Measurements from ENCODE around the gene MCF2. TPM values are rescaled to one million over a fixed set of nuclear protein-coding genes. Genes with fewer than 3 reads are reported as not detected.

Gene MCF2
- total and polyA plus RNA-seq, 8 donors = 0.05 to 0.20 (median 0.09) TPM

DNA sequence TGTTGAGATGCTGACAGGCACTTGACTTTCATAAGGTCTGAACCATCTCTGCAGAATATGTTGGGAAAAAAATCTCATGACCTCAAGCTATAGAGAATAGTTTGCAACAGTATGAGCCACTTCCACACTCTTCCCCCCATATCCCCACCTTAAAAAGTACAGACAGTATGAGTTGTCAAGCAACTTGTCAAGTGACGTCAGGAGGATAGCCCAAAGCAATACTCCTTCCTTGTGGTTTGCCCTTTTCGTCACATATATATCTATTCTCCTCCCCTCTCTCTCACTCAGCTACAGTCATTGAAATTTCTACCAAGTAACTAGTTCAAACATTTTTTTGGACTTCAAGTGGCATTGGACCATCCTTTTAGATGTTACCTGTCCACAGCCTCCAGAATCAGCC, 67.7 kb downstream of the MCF2 start:
- Histone ChIP-seq H3K9me3 (no peaks in the 10 kb centered on the region), H3K4me3 (no peak overlapping the region), H3K4me1 (no peaks in the 10 kb centered on the region), H3K27ac (no peak overlapping the region), H3K36me3 (no peaks in the 10 kb centered on the region), H3K27me3 (peaks cover 0 to 7% (median 0%) of the 10 kb centered on the region in 4 donors)
- FAIRE-seq (no peak), ATAC-seq (no peak), DNase-seq (no peak)
- intact Hi-C loops (cut with DNase I) = no loop called here
- WGBS, 2 donors = 67 to 89% methylated on average over 2 of the region's 2 CpGs
- no peak for TF ChIP-seq CTCF (IDR thresholded peaks at IDR 0.05)

DNA sequence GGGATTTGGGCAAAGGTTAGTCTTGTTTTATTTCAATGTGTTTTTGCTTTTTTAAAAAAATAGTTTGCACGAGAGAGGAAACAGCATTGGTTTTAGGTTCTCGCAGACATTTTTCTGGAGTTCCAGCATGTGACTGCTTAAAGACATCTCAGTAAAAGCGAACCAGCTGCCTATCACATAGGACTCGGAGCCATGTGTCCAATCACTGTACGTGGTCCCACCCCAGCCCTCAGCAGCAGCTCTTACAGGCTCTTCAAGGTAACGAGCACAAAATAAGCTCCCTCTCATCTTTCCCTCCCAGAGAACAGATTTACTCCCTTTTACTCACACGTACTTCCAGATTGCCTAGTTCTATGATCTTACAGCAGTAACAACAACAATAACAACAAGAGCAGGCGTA, 68.7 kb downstream of the MCF2 start:
- Histone ChIP-seq H3K4me3 (no peak overlapping the region), H3K27ac (no peak overlapping the region), H3K27me3 (peaks cover 0 to 7% (median 0%) of the 10 kb centered on the region in 4 donors), H3K9me3 (no peaks in the 10 kb centered on the region), H3K36me3 (no peaks in the 10 kb centered on the region), H3K4me1 (no peaks in the 10 kb centered on the region)
- TF ChIP-seq CTCF (IDR thresholded peaks at IDR 0.05) = no peak
- WGBS, 2 donors = 57 to 71% methylated on average over 8 of the region's 8 CpGs
- FAIRE-seq (no peak), DNase-seq (no peak), ATAC-seq (no peak)
- intact Hi-C loops (cut with DNase I) = no loop called here

- Histone ChIP-seq H3K36me3 (no peaks in the 10 kb centered on the region), H3K27me3 (no peaks in the 10 kb centered on the region), H3K27ac (no peak overlapping the region), H3K4me3 (no peak overlapping the region), H3K4me1 (no peaks in the 10 kb centered on the region), H3K9me3 (no peaks in the 10 kb centered on the region)
- FAIRE-seq (no peak), DNase-seq (no peak), ATAC-seq (no peak)
- intact Hi-C loops (cut with DNase I) = no loop called here
- 26 to 62% methylated on average over 1 of the region's 1 CpG for WGBS, 2 donors
- TF ChIP-seq CTCF (IDR thresholded peaks at IDR 0.05) = no peak
Observed at GRCh38 chrX:139600105-139600504, 107.9 kb downstream of the MCF2 start.

GRCh38 chrX:139596068-139596467, 111.9 kb downstream of the MCF2 start:
- intact Hi-C loops (cut with DNase I) = no loop called here
- H3K27me3 ChIP-seq = no peaks in the 10 kb centered on the region
- no peak for TF ChIP-seq CTCF (IDR thresholded peaks at IDR 0.05)
- no peaks in the 10 kb centered on the region for H3K9me3 ChIP-seq
- WGBS, 2 donors = 26 to 38% methylated on average over 4 of the region's 4 CpGs
- ATAC-seq (no peak), FAIRE-seq (no peak), DNase-seq (no peak)
- no peaks in the 10 kb centered on the region for H3K36me3 ChIP-seq
- H3K4me3 ChIP-seq = no peak overlapping the region
- H3K27ac ChIP-seq = no peak overlapping the region
- no peaks in the 10 kb centered on the region for H3K4me1 ChIP-seq

DNA sequence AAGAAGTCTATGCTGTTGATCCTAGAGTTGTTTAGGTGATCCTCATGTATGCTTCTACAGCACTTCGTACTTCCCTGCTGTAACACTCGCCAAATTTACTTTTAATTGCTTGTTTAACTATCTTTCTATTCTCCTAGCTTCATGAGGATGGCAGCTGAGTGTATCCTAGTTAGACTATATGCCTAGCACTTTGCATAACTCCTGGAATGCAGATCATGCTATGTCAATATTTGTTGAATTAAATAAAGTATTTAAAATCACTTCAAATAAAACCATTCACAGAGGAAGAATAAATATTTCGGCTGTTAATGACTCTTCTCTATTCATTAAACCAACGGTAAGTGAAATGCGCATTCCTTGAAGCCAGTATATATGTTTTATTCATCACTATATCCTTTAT, 122.4 kb downstream of the MCF2 start:
- intact Hi-C loops (cut with DNase I) = no loop called here
- no peak for FAIRE-seq
- TF ChIP-seq CTCF (IDR thresholded peaks at IDR 0.05) = no peak
- 49 to 56% methylated on average over 5 of the region's 5 CpGs for WGBS, 2 donors
- Histone ChIP-seq H3K36me3 (no peaks in the 10 kb centered on the region), H3K9me3 (no peaks in the 10 kb centered on the region), H3K4me1 (no peaks in the 10 kb centered on the region), H3K27ac (no peak overlapping the region), H3K4me3 (no peak overlapping the region), H3K27me3 (peaks cover 0 to 9% (median 3%) of the 10 kb centered on the region in 4 donors)
- no peak for ATAC-seq
- no peak for DNase-seq

Measured in pancreas (tissue), 10 donors.